Activated T-cell treated with anti-CD3 and anti-CD28 coated beads for 48 hours (primary cell): Measurements from ENCODE around the gene XPOT.
"Not testable (repeated sequence)": the region's sequence is repeated elsewhere in the genome, so short reads cannot be mapped to it uniquely, and the experiment has no call there.

Source experiments
- DNase-seq: peaks from one replicate; pipeline ENCODE4 v3.0.0-alpha.2; 2020; ENCODE audit warnings: low read depth

Gene XPOT, protein sequence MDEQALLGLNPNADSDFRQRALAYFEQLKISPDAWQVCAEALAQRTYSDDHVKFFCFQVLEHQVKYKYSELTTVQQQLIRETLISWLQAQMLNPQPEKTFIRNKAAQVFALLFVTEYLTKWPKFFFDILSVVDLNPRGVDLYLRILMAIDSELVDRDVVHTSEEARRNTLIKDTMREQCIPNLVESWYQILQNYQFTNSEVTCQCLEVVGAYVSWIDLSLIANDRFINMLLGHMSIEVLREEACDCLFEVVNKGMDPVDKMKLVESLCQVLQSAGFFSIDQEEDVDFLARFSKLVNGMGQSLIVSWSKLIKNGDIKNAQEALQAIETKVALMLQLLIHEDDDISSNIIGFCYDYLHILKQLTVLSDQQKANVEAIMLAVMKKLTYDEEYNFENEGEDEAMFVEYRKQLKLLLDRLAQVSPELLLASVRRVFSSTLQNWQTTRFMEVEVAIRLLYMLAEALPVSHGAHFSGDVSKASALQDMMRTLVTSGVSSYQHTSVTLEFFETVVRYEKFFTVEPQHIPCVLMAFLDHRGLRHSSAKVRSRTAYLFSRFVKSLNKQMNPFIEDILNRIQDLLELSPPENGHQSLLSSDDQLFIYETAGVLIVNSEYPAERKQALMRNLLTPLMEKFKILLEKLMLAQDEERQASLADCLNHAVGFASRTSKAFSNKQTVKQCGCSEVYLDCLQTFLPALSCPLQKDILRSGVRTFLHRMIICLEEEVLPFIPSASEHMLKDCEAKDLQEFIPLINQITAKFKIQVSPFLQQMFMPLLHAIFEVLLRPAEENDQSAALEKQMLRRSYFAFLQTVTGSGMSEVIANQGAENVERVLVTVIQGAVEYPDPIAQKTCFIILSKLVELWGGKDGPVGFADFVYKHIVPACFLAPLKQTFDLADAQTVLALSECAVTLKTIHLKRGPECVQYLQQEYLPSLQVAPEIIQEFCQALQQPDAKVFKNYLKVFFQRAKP

DNA sequence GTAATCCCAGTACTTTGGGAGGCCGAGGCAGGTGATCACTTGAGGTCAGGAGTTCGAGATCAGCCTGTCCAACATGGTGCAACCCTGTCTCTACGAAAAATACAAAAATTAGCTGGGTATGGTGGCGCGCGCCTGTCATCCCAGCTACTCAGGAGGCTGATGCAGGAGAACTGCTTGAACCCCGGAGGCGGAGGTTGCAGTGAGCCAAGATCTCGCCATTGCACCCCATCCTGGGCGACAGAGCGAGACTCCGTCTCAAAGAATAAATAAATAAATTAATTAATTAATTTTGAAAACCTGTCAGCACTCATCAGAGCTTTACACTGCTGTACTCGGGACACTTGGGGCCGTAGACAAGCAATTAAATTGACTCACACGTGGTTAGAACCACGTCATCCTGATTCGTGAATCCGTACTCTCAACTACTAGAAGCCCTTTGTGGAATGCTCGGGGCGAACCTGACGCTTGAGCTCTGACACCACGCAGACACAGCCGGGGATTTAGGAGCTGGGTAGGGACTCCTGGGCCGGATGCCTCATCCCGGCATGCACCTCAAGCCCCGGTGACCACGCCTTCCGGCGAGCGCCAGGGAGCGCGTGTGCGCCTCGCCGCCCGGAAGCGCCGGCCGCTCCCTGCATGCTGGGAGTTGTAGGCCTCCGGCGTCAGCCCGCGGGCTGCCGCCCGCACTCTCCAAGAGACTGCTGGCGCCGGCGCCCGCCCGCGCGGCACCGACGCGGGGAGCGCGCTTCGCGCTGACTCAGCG is at the start of gene XPOT:
TSS of gene XPOT (plus strand) at position 686 of the 763 bp plus-strand sequence. CDS start 5,644 bp downstream, outside the sequence.
- DNase-seq, result peak; percentile 95

DNA sequence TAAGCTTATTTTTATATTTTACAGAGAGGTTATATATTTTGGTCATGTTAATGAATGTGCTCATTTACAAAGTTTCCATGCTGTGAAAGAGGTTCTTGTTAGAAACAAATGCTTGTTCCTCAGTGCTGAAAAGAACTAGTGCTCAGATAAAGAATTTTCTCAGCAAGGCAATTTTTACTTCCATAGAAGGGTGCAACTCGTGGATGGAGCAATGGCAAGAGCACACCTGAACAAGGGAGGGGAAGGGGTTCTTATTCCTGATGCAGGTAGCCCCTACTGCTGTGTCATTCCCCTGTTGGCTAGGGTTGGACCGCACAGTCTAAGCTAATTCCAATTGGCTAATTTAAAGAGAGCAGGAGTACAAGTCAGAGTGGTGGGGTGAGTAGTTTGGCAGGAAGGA is 48.0 kb upstream of the XPOT start:
- DNase-seq, result not testable (repeated sequence)

DNA sequence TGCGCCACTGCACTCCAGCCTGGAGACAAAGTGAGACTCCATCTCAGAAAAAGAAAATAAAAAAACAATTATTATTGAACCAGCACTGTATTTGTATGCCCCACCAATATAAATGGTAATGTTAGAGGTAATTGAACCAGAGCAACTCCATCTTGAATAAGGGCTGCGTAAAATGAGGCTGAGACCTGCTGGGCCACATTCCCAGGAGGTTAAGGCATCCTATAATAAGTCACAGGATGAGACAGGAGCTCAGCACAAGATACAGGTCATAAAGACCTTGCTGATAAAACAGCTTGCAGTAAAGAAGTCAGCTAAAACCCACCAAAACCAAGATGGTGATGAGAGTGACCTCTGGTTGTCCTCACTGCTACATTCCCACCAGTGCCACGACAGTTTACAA is 43.0 kb upstream of the XPOT start:
- DNase-seq, result not testable (repeated sequence)

DNA sequence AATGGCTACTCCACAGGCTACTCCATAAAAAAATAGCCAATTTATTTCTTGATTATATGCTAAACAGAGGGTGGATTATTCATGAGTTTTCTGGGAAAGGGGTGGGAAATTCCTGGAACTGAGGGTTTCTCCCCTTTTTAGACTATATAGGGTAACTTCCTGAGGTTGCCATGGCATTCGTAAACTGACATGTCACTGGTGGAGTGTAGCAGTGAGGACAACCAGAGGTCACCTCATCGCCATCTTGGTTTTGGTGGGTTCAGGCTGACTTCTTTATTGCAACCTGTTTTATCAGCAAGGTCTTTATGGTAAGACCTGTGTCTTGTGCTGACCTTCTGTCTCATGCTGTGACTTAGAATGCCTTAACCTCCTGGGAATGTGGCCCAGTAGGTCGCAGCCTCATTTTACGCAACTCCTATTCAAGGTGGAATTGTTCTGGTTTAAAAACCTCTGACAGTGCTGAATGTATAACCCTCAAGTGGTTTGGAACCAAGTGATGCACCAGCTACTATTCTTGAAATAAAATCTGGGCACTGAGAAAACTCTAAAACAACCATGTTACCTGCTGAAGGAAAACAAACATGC is 41.4 kb upstream of the XPOT start:
- DNase-seq, result no peak

DNA sequence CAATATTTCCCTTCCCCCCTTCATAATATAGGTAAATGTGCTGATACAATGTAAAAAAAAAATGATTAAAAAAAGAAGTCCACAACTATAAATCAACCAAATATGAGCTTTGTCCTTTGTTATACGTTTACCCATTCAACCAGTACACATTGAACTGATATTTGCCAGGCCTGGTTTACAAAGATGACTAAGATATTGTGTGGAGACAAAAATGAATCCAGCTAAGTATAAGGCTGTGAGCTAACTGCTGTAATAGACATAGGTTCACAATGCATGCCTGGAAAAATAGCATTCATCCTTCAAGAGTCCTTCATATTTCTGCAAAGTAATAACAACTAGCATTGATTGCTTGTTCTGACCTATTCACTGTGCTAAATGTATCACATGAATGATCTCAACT is 20.5 kb upstream of the XPOT start:
- no peak for DNase-seq

DNA sequence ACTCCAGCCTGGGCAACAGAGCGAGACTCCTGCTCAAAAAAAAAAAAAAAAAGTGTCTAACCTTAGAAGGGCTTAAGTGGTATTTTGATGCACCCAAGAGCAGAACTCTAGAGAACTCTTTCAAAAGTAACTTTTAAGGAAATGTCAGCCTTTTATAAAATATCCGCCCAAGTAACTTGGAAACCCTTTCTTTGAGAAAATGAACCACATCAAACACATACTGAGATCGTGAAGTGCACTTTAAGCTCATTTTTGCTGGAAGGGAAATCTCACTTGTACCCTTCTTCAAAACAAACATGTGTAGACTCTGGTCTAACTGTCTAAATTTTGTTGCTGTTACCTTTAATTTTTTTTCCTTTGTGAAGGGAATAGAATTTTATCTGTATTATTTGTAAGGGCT is 19.2 kb upstream of the XPOT start:
- no peak for DNase-seq

DNA sequence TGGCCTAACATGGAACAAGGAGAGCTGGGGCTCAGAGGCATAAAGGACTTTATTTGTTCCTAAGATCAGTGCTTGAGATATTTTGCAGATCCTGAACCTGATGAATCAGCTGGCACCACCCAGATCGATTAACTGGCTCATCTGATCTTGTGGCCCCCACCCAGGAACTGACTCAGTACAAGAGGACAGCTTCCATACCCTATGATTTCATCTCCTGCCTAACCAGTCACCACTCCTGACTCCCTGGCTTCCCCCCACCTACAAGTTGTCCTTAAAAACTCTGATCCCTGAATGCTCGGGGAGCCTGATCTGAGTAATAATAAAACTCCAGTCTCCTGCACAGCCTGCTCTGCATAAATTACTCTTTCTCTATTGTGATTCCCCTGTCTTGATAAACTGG is 18.7 kb upstream of the XPOT start:
- peak; percentile 29 for DNase-seq

DNA sequence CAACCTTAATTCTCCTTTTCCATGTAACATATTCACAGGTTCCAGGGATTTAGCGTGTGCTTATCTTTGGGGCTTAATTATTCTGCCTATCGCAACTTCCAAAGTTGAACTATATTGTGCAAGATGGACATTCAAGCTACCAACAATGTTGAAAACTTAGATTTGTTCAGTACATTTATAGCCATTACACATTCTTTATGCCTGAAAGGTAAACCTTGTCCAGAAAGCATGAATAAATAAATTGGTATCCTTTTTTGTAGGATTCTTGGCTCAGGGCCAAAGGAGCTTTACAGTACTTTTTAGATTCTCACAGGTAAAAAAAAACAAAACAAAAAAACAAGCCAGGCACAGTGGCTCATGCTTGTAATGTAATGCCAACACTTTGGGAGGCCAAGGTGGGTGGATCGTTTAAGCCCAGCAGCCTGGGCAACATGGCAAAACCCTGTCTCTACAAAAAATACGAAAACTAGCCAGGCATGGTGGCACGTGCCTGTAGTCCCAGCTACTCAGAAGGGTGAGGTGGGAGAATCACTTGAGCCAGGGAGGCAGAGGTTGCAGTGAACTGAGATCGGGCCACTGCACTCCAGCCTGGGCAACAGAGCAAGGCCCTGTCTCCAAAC is 16.9 kb upstream of the XPOT start:
- no peak for DNase-seq

DNA sequence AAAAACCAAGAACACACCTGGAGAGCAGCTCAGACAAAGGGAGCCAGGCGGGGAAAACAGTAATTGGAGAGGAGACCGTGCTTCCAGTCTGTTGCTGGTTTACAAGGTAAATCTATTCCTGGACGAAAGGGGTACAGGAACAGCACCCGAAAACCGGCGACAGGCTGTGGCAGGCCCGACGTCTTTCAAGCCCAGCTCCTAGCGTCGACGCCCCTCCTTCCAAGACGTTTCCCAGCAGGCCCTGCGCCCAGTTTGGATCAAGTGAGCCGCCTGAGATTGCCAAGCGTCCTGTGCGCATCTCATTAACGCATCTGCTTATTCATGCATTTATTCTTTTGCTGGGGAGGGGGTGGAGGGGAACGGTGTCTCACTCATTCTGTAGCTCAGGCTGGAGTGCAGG is 15.0 kb upstream of the XPOT start:
- DNase-seq, result no peak

DNA sequence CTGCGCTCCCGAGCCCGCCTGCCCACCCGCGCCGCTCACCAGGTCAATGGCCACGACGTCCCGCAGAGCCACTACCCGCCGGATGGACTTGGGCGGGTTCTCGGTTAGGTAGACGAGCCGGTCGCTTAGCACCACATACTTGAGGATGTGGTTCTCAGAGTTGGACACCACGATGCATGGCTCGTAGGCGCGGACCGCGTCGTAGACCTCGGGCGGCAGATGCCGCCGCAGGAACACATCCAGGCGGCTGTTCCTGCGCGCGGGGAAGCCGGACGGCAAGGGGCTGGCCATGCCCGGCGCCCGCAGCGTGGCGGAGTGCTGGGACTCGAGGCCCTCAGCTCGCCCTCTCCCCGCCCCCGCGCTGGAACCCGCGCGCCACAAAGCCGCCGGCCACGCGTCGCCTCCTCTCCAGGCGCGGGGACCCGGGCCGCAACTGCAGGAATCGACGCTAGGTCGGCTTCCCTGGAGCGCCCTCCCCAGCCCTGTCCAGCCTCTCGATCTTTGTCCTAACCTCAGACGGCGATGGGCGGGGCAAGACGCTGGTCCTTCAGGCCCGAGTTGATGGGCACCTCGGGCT is 13.8 kb upstream of the XPOT start, which contains the start of gene C12orf56:
TSS of gene C12orf56 (minus strand) at position 484 of the 577 bp plus-strand sequence. CDS start at position 291, 193 bp downstream.
- DNase-seq, result no peak

DNA sequence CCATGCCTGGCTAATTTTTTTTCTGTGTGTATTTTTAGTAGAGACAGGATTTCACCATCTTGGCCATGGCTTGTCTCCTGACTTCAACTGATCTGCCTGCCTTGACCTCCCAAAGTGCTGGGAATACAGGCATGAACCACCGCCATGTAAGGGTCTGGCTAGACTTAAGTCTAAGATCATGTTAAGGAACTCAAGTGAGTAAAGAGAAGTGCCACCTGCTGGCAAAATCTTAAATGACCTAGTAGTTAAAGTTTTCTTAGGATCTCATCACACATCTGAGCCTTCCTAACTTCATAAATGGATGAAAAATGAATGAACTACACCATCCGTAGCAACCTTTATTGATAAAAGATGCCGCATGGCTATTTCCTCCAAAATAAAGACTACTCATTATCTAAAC is 12.0 kb upstream of the XPOT start:
- DNase-seq, result no peak

DNA sequence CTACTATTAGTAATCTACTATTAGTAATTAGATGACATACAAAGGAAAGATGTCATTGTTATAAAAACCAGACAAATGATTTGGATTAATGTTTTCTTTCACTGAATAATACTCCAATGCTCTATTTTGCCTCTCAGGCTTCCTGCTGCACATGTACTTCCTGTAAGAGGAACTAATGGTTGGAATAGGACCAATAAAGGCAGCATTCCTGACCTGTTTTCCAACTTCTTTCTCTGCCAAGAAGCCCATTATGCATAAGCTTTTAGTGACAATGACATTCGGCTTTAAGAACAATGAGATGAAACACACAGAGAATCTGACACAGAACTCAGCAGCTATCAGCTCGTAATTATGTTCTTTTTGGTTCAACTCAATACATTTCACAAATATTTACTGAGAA is 8.5 kb upstream of the XPOT start:
- DNase-seq, result no peak

DNA sequence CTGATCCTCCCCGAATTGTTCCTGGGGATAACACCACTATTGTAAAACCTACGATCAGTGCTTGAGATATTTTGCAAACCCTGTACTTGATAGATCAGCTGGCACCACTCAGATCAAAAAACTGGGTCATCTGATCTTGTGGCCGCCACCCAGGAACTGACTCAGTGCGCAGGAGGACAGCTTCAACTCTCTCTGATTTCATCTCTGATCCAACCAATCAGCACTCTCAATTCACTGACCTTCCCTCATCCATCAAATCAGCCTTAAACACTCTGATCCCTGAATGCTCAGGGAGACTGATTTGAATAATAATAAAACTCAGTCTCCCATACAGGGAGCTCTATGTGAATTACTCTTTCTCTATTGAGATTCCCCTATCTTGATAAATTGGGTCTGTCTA is 4.2 kb upstream of the XPOT start:
- no peak for DNase-seq

DNA sequence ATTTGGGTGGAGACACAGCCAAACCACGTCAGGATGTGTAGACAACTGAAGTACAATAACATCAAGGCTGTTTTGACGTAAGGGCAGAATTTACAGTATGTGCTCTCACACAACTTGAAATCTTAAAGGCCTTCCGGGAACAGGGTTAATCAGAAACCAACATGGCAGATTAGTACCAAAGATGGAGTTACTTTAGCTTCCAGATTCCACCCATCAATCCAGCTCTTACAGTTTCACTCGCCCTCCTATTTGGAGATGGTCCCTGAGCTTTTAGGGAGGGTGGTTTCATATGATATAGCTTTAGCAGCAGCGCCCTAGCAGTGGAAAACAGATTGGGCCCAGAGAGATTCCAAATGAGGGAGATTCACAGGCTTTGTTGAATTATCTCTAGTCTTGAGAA is 2.0 kb upstream of the XPOT start:
- DNase-seq, result no peak

DNA sequence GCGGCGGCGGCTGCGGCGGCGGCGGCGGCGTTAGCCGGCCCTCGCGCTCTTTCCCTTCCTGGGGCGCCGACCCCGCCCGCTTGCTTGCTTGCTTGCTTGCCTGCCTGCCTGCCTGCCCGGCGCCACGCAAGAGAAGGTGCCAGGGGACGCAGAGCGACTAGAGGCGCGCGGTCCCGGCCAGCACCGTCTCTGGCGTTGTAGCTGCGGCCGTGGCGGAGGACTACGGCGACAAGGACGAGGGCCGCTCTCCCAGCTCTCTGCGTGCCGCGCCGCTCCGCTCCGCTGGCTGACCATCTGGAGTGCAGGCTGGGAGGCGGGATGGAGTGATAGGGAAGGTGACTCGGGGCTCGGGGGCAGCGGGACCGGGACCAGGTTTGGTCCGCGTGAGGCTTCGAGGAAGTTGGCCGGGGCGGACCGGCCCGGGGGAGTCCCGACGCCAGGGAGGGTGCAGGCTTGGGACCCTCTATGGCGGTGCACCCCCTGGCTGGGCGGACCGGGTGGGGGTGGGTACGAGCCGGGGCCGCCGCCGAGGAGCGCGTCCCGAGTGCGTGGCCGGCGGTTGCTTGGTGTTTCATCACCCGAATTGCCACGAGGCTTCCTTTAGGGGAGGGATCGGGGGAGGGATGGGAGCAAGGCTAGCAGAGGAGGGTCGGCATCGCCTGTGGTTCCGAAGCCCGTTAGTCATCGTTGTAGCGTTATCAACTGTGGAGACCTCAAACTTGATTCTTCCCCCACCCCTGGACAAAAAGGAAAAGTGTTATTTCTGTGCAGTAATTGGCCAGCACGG is 471 bp downstream of the XPOT start:
- DNase-seq, result peak; percentile 69

DNA sequence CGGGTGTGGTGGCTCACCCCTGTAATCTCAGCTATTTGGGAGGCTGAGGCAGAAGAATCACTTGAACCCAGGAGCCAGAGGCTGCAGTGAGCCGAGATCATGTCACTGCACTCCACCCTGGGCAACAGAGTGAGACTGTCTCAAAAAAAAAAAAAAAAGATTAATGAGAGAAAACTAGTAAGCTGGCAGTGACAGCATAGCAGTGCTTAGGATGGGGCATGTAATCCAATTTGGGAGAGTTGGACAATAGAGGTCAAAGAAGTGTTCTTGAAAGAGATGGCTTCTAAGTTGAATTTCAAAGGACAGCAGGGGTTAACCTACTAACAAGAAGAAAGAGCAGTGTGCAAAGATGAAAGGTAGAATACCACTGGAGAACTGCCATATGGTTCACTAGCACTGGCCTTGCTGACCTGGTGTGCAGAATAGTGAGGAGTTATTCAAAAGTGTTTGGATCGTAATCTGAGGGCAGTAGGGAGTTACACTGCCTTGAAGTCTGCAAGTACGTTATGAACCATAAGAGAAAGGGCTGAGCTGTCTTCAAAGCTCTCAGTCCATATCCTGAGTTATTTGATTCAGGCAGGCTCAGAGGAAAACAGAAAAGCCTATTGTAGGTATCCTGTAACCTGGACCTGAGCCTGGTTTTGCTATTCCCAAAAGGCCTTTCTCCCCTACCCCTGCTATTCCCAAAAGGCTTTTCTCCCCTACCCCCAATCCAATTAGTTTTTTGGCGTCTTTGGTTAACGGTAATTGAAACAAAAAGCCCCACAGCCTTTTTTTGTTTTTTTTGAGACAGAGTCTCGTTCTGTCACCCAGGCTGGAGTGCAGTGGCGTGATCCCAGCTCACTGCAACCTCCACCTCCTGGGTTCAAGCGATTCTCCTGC is 3.4 kb downstream of the XPOT start:
- DNase-seq, result no peak

DNA sequence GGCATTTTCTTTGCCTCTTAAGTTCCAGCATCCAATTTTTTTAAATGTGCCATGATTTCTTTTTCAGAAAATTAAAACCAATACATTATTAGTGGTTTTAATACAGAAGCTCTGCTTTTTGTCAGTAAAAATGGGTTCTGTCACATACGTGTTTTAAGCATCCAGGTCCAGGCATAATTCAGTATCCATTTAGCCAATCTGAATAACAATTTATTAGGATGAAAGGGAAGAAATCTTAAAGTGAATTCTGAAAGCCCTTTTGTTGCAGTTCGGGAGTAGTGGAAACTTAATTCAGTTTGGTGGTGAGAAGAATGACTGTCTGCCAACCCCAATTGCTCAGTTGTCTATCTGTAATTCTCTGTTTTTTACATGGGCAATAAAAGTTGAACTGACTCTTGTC is 7.2 kb downstream of the XPOT start:
- no peak for DNase-seq

DNA sequence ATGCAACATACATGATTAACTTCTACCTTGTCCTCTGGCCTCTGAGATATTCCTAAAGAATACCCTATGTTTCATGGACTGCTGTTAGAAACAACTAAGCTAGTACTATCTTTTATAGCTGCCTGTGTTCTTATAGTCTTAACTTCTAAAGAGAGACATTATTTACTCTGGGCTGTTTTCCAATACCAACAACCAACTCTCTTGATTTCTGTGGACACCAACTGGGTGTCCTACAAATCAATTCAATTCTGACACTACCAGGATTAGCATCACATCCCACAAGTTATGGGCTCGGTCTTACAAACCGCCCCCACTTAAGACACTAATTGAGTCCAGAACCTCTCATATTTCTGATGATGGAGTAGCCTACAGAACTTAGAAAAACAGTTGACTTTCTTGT is 8.3 kb downstream of the XPOT start:
- DNase-seq, result no peak

DNA sequence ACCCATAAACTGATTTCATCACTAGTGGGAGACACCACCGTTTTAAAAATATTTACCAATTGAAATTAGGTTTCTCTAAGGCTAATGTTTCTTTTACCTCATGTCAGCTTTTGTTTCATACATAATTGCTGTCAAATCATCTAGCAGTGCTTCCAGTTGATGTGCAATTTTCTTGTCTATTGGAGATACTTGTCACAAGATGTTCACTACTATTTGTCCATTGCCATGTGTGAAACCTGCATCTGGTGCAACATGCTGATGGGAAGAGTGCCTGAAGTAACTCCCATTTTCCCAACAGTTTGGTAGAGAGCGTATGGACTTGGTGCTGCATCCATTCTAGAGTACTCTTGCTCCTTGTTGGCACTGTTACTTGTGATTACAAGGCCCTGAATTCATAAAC is 9.7 kb downstream of the XPOT start:
- DNase-seq, result no peak
